Measurements from ENCODE around the gene DIAPH3. TPM values are rescaled to one million over a fixed set of nuclear protein-coding genes. Genes with fewer than 3 reads are reported as not detected.

DIAPH3 gene
- total and polyA plus RNA-seq, 10 donors, result 0.07 to 4.1 (median 1.4) TPM

GRCh38 chr13:60075850-60076249 is 87.9 kb downstream of the DIAPH3 start:
- no peaks in the 10 kb centered on the region for H3K27me3 ChIP-seq (replicated peaks in 1 of 7)
- H3K4me3 ChIP-seq, result no peak overlapping the region
- 89 to 98% (median 97%) methylated on average over 2 of the region's 2 CpGs for WGBS, 5 donors
- no peak for DNase-seq
- intact Hi-C loops (cut with DNase I; ENCODE audit: low total_unique reads), result no loop called here
- no peak for TF ChIP-seq POLR2AphosphoS5 (IDR thresholded peaks at IDR 0.05)
- TF ChIP-seq POLR2A (IDR thresholded peaks at IDR 0.05), result no peak
- H3K36me3 ChIP-seq, result no peaks in the 10 kb centered on the region
- no peak overlapping the region for H3K27ac ChIP-seq
- no peaks in the 10 kb centered on the region for H3K9me3 ChIP-seq
- H3K4me1 ChIP-seq, result no peaks in the 10 kb centered on the region

GRCh38 chr13:60074397-60074796 is 89.3 kb downstream of the DIAPH3 start:
- Histone ChIP-seq H3K4me3 (no peak overlapping the region), H3K27ac (no peak overlapping the region), H3K27me3 (replicated peaks in 1 of 7) (no peaks in the 10 kb centered on the region), H3K4me1 (no peaks in the 10 kb centered on the region), H3K9me3 (peaks cover 0 to 6% (median 0%) of the 10 kb centered on the region in 8 donors), H3K36me3 (no peaks in the 10 kb centered on the region)
- WGBS, 5 donors, result 78 to 93% (median 88%) methylated on average over 2 of the region's 2 CpGs
- TF ChIP-seq POLR2AphosphoS5 (IDR thresholded peaks at IDR 0.05), result no peak
- TF ChIP-seq CTCF (IDR thresholded peaks at IDR 0.05 in 8 of 11, conservative IDR thresholded peaks at IDR 0.05 in 3 of 11), result no peak
- TF ChIP-seq POLR2A (IDR thresholded peaks at IDR 0.05), result no peak
- intact Hi-C loops (cut with DNase I; ENCODE audit: low total_unique reads), result no loop called here
- no peak for DNase-seq

- TF ChIP-seq POLR2AphosphoS5 (IDR thresholded peaks at IDR 0.05) (no peak), POLR2A (IDR thresholded peaks at IDR 0.05) (no peak), CTCF (IDR thresholded peaks at IDR 0.05 in 8 of 11, conservative IDR thresholded peaks at IDR 0.05 in 3 of 11) (no peak)
- 92 to 98% (median 94%) methylated on average over 1 of the region's 1 CpG for WGBS, 5 donors
- H3K27ac ChIP-seq, result no peak overlapping the region
- H3K9me3 ChIP-seq, result peaks cover 0 to 8% (median 0%) of the 10 kb centered on the region in 8 donors
- no peak overlapping the region for H3K4me3 ChIP-seq
- no peaks in the 10 kb centered on the region for H3K4me1 ChIP-seq
- H3K27me3 ChIP-seq (replicated peaks in 1 of 7), result no peaks in the 10 kb centered on the region
- intact Hi-C loops (cut with DNase I; ENCODE audit: low total_unique reads), result no loop called here
- DNase-seq, result no peak
- H3K36me3 ChIP-seq, result no peaks in the 10 kb centered on the region
Measured at GRCh38 chr13:60066226-60066625, 97.5 kb downstream of the DIAPH3 start.

GRCh38 chr13:60062502-60062901 is 101.2 kb downstream of the DIAPH3 start:
- TF ChIP-seq POLR2AphosphoS5 (IDR thresholded peaks at IDR 0.05), result no peak
- no peak for TF ChIP-seq POLR2A (IDR thresholded peaks at IDR 0.05)
- no peak for TF ChIP-seq CTCF (IDR thresholded peaks at IDR 0.05 in 8 of 11, conservative IDR thresholded peaks at IDR 0.05 in 3 of 11)
- intact Hi-C loops (cut with DNase I; ENCODE audit: low total_unique reads), result no loop called here
- Histone ChIP-seq H3K27me3 (replicated peaks in 1 of 7) (no peaks in the 10 kb centered on the region), H3K4me3 (no peak overlapping the region), H3K36me3 (no peaks in the 10 kb centered on the region), H3K9me3 (no peaks in the 10 kb centered on the region), H3K27ac (no peak overlapping the region), H3K4me1 (no peaks in the 10 kb centered on the region)
- no peak for DNase-seq
- 89 to 96% (median 95%) methylated on average over 2 of the region's 2 CpGs for WGBS, 5 donors

GRCh38 chr13:60061737-60062136 is 102.0 kb downstream of the DIAPH3 start:
- 88 to 97% (median 89%) methylated on average over 3 of the region's 3 CpGs for WGBS, 5 donors
- Histone ChIP-seq H3K36me3 (no peaks in the 10 kb centered on the region), H3K27ac (no peak overlapping the region), H3K27me3 (replicated peaks in 1 of 7) (no peaks in the 10 kb centered on the region), H3K9me3 (no peaks in the 10 kb centered on the region), H3K4me1 (no peaks in the 10 kb centered on the region), H3K4me3 (no peak overlapping the region)
- no peak for TF ChIP-seq POLR2A (IDR thresholded peaks at IDR 0.05)
- no peak for TF ChIP-seq CTCF (IDR thresholded peaks at IDR 0.05 in 8 of 11, conservative IDR thresholded peaks at IDR 0.05 in 3 of 11)
- TF ChIP-seq POLR2AphosphoS5 (IDR thresholded peaks at IDR 0.05), result no peak
- intact Hi-C loops (cut with DNase I; ENCODE audit: low total_unique reads), result no loop called here
- no peak for DNase-seq

All from spleen (tissue), 11 donors.